ENCODE measurements around the gene UBFD1.

DNA sequence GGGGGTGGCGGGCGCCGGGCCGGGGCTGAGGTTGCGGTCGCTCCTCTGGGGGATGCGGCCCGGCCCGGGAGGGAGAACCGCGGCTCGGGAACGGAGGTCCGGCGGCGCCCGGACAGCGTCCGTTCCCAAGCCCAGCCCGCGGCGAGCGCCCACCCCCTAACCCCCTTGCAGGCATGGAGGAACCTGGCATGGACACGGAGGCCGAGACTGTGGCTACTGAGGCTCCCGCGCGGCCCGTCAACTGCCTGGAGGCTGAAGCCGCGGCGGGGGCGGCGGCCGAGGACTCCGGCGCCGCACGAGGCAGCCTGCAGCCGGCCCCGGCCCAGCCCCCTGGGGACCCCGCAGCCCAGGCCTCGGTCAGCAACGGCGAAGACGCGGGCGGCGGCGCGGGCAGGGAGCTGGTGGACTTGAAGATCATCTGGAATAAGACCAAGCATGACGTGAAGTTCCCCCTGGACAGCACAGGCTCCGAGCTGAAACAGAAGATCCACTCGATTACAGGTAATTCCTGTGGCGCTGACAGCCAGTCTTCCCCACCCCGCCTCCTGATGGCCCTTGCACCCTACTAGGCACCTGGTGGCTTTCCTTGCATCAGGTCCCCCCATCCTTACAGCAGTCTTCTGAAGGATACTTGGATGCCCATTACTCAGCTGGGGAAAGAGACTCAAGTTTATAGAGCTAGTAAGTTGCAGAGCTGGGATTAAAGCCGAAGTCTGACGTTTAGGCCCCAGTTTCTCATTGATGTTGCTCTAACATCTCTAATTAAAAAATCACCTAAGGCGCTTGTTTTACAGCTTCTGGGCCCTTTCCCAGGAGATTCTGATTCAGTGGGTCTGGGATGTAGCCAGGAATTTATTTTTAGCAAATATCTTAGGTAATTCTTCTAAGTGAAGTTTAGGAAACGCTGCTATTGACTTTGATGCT lies 514 bp downstream of the UBFD1 start:
- TF ChIP-seq, protein P1, sequence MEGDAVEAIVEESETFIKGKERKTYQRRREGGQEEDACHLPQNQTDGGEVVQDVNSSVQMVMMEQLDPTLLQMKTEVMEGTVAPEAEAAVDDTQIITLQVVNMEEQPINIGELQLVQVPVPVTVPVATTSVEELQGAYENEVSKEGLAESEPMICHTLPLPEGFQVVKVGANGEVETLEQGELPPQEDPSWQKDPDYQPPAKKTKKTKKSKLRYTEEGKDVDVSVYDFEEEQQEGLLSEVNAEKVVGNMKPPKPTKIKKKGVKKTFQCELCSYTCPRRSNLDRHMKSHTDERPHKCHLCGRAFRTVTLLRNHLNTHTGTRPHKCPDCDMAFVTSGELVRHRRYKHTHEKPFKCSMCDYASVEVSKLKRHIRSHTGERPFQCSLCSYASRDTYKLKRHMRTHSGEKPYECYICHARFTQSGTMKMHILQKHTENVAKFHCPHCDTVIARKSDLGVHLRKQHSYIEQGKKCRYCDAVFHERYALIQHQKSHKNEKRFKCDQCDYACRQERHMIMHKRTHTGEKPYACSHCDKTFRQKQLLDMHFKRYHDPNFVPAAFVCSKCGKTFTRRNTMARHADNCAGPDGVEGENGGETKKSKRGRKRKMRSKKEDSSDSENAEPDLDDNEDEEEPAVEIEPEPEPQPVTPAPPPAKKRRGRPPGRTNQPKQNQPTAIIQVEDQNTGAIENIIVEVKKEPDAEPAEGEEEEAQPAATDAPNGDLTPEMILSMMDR (IDR thresholded peaks at IDR 0.05): no peak
- no peak for TF ChIP-seq POLR2A (IDR thresholded peaks at IDR 0.05)
